Islet of Langerhans (tissue), 1 donor: Measurements from ENCODE around the gene BCAP29.
"Not testable (repeated sequence)": the region's sequence is repeated elsewhere in the genome, so short reads cannot be mapped to it uniquely, and the experiment has no call there.

Experiments
- FAIRE-seq: peaks from one replicate; lab custom pipeline; 2011; peaks lifted over from hg19 to GRCh38; lab: Jason Lieb, UNC

BCAP29 gene, protein sequence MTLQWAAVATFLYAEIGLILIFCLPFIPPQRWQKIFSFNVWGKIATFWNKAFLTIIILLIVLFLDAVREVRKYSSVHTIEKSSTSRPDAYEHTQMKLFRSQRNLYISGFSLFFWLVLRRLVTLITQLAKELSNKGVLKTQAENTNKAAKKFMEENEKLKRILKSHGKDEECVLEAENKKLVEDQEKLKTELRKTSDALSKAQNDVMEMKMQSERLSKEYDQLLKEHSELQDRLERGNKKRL

DNA sequence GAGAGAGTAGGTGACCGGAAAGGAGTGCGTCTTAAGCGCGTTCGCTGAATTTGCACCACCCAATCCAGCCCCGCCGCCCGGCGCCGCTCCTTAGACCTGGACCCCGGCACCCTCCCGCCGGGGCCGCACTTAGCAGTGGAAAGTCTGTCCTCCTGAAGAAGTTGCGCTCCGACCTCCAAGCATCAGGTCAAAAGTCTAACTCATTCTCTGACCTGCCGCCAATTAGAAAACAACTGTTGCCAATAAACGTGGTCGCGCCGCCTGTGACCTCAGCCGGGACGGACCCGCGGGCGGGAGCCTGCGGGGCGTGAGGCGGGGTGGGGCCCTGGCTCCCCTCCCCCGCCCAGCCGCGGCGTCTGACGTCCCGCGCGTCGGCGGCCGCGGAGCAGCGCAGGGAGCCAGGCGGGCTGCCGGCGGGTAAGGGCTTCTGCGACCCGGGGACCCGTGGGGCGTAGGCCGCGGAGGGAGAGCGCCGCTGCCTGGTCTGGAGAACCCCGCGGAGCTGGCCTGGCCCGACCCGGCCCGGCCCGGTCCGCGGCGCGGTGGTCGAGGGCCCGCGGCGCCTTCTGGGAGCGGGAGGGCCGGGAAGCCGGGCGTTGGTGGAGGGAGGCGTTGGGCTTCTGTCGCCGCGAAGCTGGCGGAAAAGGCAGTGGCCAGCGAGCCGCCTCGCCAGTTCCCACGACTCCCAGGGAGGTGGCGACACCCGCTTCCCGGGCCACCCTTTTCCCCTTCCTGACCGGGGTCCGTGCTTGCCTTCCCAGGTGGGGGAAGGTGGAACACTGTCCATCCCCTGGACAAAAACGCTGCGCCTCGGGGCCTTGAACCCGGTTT lies at the start of gene BCAP29:
TSS of gene BCAP29 (plus strand) at position 362 of the 831 bp plus-strand sequence. CDS start 527 bp downstream, outside the sequence.
- FAIRE-seq: no peak

DNA sequence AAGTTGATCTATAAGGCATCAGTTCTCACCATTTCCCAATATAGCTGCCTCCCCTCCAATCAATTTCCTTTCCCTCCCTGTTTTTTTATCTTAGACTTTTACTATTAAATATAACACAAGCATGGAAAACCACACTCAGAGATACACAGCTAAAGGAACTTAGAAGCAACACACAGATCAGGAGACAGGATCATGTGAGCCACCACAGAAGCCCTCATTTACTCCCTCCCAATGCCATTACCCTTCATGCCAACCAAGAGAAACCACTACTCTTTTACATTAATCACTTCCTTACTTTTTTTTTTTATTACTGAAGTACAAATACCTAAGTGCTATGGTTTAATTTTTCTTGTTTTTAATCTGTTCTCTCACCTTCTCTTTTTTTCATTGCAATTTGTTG lies 49.3 kb upstream of the BCAP29 start:
- FAIRE-seq: no peak

DNA sequence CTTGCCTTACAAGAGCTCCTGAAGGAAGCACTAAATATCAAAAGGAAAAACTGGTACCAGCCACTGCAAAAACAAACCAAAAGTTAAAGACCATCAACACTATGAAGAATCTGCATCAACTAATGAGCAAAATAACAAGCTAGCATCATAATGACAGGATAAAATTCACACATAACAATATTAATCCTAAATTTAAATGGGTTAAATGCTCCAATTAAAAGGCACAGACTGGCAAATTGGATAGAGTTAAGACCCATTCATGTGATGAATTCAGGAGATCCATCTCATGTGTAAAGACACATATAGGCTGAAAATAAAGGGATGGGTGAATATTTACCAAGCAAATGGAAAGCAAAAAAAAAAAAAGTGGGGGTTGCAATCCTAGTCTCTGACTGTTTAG lies 45.9 kb upstream of the BCAP29 start:
- FAIRE-seq: no peak

DNA sequence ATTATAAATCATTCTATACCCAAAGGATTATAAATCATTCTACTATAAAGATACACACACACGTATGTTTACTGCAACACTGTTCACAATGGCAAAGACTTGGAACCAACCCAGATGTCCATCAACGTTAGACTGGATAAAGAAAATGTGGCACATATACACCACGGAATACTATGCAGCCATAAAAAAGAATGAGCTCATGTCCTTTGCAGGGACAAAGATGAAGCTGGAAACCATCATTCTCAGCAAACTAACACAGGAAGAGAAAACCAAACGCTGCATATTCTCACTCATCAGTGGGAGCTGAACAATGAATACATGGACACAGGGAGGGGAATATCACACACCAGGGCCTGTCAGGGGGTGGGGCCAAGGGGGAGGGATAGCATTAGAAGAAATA lies 42.8 kb upstream of the BCAP29 start:
- FAIRE-seq: not testable (repeated sequence)

DNA sequence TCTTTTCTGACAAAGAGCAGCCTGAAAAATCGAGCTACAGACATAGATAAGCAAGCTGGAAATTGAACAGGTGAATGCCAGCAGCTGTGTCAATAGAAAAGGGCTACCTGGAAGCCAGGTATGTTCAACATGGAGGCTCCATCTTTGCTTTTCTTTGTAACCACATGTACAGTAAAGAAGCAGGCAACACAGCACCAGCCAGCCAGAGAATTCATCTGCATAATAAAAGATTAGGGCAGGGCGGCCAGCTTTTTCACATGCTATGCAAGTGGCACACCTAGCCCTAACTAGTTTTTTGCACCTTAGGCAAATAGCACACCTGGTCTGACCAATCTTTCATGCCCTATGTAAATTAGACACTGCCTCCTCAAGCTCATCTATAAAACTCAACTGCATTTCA lies 42.0 kb upstream of the BCAP29 start:
- no peak for FAIRE-seq

DNA sequence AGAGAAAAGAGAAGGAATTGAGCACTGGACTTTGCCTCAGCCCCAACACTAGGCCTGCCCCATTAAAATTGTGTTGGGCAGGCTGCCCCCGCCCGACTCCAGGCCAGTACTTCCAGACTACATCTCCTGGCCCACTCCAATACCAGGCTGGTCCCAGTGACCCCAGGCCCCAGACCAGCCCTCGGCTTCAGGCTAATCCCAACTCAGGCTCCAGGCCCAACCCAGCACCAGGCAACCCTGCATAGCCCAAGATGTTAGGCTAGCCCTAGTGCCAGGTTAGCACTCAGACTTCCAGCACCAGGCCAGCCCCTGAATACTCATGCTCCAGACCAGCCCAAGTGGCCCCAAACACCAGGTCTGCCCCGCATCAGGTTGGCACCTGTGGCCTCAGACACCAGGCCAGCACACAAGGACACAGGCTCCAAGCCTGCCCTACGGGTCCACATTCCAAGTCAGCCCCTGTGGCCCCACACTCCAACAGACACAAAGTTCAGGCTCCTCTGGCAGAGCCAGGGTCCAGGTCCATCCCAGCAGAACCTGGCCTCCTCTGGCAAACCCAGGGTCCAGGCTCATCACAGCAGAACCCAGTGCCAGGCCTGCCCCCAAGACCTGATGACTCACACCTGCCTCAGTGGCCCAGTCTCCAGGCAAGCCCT lies 36.6 kb upstream of the BCAP29 start:
- no peak for FAIRE-seq

DNA sequence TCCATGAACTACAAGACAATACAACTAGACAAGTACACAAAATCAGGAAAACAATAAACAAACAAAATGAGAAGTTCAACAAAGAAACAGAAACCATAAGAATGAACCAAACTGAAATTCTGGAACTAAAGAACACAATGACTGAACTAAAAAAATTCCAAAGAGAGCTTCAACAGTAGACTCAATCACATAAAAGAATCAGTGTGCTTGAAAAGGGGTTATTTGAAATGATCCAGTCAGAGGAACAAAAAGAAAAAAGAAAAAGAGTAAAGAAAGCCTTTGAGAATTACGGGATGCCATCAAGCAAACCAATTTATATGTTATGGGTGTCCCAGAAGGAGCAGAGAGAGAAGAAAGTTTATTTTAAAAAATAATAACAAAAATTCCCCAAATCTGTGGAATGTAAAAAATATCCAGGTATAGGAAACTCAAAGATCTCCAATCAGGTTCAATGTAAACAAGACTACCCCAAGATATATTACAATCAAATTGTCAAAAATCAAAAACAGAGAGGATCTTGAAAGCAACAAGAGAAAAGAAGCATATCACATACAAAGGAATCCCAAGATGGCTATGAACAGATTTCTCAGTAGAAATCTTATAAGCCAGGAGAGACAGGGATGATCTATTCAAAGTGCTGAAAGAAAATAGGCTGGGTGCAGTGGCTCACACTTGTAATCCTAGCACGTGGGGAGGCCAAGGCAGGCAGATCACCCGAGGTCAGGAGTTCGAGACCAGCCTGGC lies 35.0 kb upstream of the BCAP29 start:
- FAIRE-seq: no peak

DNA sequence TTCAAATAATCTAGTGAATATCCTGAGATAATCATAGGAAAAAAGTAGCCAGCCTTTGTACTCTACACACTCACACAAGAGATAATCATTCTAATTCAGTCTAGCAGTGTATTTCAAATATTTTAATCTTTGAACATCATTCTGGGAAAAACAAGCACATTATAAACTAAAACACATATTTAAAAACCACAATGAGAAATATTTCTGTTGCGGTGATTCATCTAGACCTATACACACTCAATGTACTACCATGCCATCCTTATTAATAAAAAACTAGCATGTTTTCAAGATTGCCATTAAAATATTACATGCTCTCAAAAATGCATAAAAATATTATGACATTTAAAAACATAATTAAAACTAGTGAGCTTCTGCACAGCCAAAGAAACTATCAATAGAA lies 28.1 kb upstream of the BCAP29 start:
- FAIRE-seq: no peak

DNA sequence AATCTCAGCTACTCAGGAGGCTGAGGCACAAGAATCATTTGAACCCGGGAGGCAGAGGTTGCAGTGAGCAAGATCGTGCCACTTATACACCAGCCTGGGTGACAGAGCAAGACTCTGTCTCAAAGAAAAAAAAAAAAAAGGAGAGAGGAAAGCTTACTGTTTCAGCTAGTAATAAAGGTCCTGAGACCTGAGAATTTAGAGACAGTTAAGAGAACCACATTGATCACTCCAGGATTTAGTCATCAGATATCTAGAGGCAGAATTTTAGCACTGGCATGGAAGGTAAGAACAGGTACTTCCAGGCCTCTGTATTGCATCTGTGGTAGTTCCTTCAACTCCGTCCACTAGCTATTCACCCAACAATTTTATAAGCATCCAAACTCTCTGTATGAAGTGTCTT lies 24.2 kb upstream of the BCAP29 start:
- no peak for FAIRE-seq

DNA sequence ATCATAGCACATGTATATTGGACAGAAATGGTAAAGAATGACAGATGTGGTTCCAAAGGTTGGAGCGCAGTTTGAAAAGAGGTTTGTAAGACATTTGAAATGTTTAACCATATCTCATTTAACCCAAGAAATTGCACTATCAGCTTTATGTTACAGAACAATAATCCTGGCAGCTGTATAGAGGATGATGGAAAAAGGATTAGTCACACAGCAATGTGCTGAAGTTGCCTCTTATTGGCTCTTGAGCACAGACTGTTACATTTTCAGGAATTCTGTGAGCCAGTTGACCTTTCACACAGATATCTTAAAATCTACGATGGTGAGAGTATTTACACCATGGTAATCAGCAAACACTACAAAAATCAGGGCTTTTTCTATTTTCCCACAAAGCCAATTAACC lies 20.2 kb upstream of the BCAP29 start:
- FAIRE-seq: no peak

DNA sequence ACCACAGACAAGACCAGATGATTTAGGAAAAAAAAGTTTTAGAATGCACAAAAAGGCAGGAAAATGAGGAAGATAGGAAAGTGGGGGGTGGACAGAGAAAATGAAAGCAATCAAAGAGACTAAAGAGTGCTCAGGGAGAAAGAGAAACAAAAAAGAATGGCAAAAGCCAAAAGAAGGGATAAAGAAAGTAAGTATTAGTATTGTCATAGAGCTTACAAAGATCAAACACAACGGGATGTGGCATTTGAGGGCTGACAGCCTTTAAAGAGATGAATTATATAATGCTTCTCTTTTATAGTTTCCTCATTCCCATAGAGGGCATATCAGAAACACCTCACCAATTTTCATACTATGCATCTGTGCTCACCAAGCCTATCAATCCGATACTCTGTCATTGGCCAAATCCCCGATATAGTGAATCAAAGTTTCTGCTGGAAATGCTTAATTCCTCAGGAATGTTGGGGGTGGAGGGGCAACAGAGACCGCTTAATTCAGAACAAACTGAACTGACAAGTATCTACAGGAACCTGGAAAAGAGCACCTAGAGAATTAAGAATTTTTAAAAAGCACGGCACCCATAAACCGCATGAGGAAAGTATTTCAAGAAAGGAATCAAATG lies 19.0 kb upstream of the BCAP29 start:
- FAIRE-seq: no peak

DNA sequence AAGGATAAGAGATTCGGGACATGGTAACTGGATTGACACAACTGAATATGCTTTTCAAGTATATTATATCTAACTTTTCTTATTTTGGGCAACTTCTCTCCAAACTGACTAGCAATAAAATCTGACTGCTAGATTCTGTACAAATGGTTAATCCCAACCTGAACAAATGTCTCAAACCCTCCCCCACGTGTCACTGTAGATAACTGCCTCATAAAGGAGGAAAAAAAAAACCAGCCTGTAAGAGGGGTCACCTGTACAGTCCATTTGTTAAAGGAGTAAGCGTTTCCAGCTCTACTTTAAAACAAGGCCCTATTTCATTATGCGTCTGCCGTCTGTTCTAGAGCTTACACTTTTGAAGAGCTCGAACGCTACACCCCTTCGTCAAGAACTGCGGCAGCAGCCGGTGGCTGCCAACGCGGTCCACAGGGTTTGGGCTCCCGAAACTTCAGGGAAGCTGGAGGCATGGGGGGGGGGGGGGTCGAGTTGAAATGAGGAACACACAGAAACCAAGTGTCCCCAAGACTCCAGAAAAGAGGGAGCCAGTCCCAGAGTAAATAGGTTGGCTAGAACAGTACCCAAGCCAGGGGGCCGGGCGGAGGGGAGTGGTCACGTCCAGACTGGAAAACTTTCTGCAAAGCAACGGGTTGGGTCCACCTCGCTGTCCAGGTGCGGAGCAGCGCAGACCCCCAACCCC lies 16.8 kb upstream of the BCAP29 start:
- FAIRE-seq: no peak

DNA sequence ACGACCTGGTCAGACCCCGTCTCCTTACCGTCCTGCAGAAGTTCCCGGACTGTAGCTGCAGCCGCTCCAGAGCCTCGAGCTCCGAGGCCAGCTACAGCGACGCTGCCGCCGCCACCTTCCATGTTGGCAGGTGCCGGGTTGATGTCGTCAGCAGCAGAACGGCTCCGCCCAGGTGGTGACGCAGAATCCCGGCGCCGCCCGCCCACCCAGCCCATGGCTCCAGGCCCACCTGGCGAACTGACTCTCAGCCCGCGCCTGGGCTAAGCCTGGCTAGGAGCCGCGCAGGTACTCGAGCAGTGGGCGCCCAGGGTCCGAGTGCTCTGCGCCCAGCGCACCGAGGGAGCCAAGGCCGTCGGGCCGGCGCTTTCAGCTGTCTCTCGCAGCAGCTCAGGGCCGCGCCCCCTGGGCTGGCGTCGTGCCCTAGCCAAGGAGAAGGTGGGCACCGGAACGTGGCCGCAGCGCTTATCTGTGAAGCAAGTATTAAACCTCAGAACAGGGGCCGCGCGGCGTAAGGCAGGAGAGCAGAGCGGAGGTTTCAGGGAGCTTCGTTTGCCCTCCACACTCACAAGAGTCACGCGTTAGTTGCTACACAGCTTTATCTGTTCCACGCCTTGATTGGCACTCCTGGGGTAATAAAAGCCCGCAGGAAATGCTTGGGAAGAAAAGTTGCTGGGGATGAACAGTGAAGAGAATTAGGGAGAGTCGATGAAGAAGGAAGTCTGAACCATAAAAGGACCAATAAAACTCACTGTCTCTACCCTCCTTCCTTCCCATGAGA lies 16.1 kb upstream of the BCAP29 start, which contains the start of the genes COG5 and DUS4L:
TSS of gene COG5 (minus strand) at position 146 of the 778 bp plus-strand sequence. CDS start at position 122, 24 bp downstream.
TSS of gene DUS4L (plus strand) at position 197 of the 778 bp plus-strand sequence. CDS start 3,100 bp downstream, outside the sequence.
- no peak for FAIRE-seq

DNA sequence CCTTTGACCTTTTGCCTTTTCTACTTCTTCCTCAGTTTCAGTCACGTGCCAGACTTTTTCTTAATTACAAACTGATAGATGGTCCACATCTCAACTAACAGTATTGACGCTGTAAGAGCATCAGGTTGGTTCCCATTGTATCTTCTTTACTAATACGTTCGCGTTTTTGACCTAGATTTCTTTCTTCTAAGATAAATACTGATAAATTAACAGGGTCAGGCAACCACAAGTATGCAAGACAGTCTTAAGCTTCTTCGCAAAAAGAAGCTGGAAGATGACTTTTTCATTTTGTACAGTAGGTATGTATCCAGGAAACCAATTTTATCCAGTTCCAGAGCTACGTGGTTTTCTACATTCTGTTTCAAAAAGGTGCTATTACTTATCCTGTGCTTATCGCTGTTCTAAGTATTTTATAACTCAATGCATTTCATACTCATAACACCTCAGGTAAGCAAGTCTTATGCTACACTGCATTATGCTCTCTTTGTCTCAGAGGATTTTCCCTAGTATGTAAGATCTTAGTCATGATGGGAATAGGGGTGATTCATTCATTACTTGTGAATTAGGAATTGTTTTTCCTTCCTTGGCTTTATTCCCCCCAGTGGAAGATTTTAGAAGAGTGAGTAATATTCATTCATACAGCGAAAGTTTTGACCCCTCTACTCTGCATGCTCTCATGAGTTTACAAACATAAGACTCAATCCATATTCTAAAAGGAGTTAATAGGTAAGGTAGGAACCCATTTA lies 15.3 kb upstream of the BCAP29 start:
- FAIRE-seq: no peak

DNA sequence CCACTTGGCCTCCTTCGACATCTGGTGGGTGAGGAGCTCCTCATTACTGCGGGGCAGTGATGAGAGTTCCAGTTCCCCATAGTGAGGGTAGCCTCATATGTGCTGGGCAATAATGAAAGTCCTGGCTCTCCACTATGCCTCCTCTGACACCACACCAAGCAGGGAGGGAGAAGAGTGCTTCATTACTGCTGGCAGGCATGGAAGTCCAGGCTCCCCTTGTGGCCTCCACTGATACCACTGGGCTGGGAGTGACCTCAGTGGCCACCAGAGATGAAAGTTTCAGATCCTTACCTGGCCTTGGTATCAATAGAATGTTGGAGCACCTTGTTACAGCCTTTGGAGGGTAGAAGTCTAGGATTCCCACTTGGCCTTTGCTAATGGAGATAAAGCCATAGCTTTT lies 9.7 kb upstream of the BCAP29 start:
- FAIRE-seq: no peak

DNA sequence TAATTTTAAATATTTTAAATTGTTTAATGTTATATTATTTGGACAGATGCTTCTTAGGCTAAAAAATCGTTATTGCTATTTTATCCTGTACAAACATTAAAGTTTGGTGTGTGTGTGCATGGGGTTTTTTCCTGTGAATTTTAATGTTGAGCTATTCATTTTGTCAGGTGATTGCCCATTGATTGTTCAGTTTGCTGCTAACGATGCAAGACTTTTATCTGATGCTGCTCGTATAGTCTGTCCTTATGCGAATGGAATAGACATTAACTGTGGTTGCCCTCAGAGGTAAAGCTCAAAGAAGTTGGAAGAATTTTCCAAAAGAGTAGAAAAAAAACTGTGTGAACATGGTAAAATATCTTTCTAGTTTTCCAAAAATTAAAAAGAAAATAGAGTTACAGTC lies 6.5 kb upstream of the BCAP29 start:
- no peak for FAIRE-seq

DNA sequence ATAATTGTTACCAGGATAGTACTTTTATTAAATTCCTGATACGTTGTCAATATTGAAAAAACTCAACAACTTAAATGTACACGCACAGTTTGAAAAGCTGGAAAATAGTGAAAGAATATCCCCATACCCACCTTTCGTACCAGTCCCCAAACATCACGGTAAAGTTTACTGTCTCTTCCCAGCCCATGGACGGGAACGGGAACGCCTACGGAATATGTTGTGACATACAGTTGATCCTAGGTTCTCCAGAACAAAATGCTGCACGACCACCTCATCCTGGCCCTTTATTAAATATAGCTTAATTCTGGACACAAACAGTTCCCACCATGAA lies 527 bp upstream of the BCAP29 start:
- no peak for FAIRE-seq

DNA sequence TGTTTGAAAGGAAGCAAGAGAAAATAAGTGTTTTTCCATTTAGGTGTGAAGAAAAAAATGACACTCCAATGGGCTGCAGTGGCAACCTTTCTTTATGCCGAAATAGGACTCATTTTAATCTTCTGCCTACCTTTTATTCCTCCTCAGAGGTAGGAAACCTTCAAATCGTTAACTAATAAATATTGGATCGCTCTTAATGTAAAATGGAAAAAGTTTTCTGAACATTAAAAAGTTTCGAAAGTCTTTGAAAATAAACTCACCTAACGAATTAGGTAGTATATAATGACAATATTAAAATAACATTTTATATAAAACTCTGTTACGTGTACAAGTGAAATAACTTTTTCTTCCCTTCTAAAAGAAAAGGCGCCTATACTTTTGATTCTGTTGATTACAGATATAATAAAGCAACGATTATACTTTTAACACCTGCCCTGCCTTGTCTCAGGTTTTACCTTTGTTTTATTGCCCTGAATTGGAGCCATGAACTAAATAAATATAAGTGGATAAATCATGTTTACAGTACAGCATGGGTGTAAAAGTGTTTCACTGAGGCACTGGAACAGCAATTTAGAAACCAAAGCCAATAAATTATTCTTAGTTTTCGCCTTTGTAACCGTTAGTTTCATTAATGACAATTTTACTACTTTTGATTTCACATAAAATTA lies 804 bp downstream of the BCAP29 start:
- peak; percentile 71 for FAIRE-seq

DNA sequence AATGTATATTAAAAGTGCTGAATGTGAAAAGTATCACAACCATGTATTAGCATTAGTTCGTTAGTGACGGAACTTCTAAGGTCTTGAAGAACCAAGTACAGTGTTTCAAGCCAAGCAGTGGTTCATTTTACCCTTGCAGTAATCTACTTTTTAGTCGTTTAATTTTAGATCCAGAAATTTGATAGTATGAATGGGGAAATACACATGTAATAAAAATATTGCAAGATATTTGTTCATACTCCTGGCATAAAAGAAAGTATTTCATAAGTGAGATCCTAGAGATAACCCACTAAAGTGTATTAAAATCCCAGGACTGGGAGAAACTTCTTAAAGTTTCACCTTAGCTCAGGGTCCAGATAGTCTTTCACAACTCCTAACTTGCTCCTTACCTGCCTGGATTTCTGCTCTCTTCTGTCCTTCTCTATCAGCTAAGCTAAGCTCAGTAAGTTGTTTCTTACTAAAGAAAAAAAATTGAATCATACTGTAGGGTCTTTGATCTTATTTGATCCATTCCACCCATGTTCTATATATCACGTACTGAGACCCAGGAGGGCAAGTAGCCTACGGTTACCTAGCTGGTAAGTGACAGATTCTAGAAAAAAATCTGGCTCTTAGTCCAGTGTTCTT lies 1.5 kb downstream of the BCAP29 start:
- FAIRE-seq: no peak
